NCI-H1105 (cell line): ENCODE results near the gene STK39.
"Not testable (repeated sequence)": the region's sequence is repeated elsewhere in the genome, so short reads cannot be mapped to it uniquely, and the experiment has no call there.

Experiments used
- DNase-seq: peaks from one replicate; lab custom pipeline; 2025; lab: John Stamatoyannopoulos, UW

The STK39 gene

DNA sequence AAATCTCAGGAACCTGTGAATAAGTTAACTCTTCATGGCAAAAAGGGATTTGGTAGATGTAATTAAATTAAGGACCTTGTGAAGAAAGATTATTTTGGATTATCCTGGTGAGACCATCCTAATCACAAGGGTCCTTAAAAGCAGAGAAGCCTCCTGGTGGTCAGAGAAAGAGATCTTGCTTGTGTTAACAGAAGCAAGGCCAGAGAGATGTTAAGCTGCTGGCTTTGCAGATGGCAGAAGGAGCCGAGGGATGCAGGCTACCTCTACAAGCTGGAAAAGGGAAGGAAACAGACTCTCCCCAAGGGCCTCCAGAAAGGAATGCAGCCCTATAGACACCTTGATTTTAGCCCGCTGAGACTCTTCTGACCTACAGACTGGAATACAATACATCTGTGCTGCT lies 197.0 kb downstream of the STK39 start:
- no peak for DNase-seq

DNA sequence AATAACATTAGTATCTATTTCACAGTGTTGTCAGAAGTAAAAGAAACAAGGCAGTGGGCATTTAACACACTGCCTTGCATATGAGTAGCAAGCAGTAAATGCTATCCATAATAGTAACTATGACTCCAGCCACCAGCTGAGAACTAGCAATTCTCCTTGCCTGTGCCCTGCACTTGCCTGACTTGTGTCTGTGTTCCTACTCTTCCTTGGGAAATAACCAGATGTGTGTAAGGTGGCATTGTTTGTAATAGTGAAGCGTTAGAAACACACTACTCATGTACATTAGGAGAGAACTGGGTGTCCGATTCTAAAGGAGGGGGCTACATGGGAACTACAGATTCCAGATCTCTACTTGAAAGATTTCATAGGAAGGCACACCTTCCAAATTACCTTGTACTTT lies 197.8 kb downstream of the STK39 start:
- DNase-seq = no peak

DNA sequence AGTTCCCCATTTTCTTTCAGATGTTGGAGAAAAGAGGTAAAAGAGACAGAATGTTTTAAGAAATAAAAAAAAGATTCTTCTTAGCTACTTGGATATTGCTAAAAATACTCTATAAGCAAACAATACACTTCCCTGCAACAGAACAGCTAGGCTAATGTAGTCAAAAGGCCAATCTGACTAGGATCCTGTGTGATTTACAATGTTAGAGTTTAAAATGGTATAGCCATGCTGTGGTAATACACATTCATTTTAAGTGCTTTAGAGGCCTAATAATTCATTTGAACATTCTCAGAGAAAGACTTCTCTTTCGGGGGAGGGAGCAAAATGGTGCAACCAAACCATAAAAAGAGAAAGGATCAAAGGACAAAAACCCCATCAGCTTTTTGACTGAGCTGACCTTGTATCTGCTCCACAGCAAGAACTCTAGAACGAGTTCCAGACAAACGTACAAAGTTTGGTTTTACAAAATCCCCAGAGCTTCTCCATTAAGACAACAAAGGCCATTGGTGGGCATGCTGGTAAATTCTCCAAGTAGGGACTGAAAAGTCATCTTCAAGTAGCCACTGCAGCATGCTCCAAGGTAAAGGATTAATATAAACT lies 200.2 kb downstream of the STK39 start:
- no peak for DNase-seq

DNA sequence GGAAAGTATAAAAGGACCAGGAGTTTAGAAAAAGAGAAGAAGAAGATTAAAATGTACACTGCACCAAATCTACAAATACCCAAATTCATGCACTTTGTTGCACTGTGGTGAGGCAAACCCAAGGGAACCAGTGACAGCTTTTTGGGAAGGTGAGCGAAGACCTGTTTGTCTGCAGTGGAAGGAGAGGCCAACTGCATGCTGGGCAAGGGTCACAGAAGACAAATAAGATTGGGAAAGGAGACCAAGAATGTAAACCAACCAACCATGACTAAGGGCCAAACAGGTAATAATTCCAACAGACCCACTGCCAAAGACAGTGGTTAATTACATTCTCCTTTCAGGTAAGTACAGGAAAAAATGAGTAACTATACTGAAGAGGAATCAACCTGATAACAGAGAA lies 202.8 kb downstream of the STK39 start:
- DNase-seq = no peak

DNA sequence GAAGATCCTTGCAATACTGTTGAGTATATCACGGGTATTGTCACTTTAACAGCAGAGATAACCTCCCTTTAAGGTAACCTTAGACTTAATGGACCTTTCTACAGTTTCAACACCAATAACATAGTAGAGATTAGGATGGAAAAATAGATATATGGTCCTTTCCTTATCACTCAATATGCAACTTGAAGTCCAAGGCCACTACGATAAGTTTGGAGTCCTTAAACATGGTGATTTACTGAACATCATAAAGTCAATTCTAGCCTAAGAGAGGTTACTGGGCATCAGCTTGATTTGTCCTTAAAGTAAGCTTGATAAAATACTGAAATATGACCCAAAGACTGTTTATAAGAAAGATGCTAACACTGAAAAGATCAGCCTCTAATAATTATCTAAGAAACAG lies 203.2 kb downstream of the STK39 start:
- no peak for DNase-seq

DNA sequence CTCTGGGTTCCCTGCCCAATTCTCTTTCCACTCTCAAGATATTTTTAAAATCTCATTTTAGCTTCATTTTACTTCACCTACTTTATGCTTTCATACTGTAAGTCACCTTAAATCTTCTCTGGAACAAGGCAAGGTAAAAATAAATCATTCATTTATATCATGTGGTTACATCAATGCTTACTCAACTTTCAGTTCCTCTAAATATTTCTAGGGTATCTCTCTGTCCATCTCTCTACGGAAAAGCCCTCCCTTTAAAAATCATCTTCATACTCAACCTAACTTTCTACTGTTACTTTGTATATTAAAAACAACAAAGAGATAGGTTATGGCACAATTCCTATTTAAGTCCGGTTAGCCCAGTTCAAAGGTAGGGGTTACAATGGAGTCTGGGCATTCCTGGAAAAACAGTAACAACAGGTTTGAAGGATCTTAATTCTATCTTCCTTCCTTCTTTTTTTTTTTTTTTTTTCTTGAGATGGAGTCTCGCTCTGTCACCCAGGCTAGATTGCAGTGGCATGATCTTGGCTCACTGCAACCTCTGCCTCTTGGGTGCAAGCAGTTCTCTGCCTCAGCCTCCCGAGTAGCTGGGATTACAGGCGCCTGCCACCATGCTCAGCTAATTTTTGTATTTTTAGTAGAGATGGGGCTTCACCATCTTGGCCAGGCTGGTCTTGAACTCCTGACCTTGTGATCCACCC lies 205.1 kb downstream of the STK39 start:
- not testable (repeated sequence) for DNase-seq

DNA sequence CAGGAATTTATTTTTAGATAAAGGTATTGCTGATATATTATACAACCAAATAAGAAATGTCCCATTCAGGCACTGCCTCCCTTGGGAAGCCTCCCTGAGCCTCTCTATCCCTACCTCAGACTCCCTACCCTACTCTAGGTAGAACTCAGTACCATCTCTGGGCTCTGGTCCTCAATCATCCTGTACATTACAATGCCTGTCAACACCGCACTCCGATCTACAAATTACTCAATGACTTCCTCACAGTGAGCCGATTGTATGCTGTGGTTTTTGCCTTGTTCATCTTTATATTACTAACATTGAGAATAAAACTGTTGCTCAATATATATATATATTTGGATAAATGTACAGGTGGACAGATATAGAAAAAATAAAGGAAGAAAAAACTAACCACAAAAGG lies 207.5 kb downstream of the STK39 start:
- DNase-seq = no peak

DNA sequence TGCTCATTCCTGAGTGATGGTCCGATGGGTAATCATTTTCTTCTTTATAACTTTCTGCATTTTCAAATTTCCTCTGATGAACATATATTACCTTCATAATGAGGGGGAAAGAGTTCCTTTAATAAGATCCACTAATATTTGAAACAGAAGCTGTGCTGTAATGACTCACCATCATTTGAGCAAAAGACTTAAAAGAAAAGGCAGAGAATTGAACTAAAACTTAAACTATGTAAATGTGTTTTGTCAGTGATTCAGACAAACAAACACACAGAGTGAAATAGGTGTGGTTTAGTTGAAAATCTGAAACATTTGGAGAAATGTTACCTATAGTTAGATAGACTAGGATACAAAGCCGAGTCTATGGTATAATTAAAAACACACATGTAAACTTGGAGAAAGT lies 209.6 kb downstream of the STK39 start:
- no peak for DNase-seq

DNA sequence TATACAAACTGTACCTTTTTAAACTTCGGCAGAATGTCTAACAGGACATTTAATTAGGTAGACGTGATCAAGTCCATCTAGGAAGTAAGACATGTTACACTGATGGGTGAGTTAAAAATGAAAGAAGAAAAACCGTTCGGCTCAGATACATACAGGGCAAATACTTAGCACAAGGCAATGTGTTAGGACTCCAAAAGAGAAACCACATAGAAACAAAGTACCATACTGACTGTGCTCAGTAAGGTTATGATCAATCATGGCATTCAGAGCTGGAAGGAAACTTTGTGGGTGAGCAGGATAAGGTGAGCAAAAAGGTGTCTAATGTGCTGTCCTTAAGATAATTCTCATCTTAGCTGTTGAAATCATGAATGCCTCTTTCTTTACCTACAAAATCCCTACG lies 211.9 kb downstream of the STK39 start:
- no peak for DNase-seq

DNA sequence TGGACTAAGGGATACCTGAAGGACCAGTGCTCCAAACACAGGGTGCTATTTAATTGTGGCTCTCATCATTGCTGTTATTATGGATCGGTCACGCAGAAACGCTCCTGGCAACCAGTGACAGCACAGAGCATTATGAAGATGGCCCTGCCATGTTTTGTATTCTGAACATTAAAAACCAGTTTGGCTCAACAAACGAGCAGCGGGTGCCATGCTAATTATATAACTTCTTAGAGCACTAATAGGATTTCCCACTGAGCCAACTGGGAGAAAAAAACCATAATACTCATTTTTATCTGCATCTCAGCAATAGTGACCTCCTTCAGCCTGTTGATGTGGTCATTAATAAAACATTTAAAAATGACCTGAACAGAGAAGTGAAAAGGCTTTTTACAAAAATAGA lies 212.8 kb downstream of the STK39 start:
- DNase-seq = peak; percentile 9

DNA sequence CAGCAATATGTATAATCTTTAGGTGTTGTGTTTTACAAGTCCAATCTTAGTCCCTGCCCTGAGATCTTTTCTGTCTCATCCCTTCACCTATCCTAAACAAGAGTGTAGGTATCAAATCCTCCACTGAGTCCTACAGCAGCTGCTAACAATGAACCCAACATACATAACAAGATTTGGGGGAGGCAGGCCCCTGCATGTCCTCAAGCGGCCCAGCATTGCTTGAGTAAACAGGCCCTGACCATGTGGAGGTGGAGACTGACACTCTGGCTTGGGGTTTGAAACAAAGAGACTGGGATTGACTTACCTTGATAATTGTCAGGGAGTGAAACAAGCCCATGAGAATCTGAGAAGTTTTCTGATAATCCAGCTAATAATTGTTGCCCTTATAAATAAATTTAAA lies 213.4 kb downstream of the STK39 start:
- DNase-seq = peak; percentile 40

DNA sequence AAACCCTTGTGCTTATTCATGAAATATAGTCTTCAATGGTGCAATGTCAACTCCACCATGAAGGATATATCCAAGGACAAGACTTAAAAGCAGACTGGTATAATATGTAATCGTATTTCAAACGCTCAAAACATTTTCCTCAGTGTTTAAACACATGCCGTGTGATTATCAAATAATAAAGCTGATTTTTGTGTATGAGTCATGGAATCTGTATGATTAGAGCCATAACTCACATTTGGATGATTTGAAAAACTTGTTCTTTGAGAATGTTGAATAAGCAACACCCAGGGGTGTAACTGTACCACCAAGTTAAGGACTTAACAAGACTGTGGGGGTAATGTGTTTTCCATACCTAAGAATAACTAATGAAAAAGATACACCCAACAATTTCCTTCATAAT lies 215.3 kb downstream of the STK39 start:
- no peak for DNase-seq

DNA sequence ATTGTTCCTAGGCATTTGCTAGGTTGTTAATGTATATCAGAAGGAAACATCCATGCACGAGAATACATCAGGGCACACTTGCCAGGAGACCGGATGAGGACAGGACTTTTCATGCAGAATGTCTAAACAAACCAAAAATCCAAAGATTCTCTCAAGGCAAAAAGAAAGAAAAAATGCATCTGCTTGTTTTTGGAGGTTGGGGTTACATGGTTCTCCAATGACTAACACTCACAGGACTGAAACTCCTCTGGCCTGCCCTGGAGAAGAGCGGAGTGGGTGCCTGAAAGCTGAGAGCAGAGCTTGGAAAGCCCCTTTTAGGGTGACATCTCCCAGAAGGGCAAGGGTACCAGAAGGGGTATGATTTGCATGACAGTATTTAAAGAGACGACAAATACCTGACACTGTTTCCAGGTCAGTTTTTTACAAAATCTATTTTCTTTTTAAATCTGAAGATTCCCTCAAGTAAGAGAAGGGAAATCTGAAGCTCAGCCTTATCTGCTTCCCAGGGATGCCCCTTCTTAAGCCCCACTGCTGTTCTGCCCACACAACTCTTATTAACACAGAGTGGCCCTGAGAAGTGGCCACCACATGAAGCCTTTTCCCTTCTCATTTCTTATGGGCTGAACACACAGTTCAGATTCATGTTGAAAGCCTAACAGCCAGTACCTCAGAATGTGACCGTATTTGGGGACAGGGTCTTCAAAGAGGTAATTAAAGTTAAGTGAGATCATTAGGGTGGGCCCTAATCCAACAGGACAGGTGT lies 216.4 kb downstream of the STK39 start:
- DNase-seq = no peak

DNA sequence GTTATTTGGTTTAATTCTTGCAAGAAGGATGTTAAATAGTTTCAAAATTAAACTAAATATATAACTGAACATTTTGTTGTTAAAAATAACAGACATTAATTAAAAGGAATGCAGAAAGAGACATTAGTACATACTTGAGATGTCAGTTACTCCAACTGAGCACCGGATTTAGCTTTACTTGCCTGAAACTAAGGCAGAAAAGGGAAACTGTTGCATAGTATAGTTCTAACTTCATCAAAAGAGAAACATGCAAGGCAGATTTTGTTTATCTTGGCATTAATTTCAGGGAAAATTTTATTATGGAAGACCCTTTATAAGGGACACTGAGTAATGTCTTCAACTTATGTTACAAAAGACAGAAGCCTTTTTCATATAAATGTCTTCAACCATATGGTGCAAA lies 218.3 kb downstream of the STK39 start:
- DNase-seq = no peak

DNA sequence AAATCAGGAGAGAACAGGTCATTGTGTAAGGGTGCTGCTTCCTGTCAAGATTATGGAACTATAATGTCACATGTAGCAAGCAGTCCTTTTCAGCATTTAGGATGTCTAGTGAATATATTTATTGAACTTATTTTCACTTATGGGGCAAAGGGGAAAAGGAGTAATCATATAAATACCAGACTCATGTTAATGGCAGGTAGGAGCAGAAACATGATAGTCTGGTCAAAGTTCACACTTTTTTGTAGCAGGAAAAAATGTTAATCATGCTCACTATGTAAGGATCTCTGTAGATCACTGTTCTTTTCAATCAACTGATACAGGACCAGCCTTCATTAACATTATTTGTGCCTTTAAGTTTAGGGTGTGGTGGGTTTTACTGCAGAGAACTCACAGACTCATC lies 219.0 kb downstream of the STK39 start:
- no peak for DNase-seq

DNA sequence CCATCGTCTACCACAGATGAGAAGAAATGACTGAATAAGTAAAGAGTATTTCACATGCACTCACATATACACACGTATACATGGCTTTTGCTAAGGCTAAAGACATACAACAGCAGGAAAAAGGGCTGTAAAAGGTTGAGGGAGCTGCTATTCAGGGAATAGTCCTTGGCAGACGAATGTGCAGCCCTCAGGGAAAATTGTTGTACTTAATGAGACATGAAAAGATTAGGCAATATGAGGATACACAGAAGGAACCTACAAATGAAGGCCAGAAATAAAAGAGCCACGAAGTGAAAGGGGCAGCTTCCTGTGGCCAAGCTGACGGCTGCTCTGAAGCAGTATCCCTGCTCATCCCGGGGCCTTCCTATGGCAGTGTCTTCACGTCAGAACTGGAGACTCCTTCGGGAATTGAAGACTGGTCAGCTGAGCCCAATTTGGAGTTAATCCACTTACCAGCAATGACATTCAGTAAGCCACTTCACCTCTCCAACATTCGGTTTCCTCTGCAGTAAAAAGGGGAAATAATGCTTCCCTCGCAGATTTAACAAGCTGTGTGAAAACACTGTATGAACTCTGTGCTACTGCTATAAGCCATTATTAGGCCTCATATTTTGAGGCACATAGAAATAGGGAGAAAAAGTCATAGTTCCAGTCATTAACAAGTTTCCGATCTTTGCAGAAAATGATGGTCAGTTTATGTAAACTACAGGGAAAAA lies 221.8 kb downstream of the STK39 start:
- DNase-seq = no peak

DNA sequence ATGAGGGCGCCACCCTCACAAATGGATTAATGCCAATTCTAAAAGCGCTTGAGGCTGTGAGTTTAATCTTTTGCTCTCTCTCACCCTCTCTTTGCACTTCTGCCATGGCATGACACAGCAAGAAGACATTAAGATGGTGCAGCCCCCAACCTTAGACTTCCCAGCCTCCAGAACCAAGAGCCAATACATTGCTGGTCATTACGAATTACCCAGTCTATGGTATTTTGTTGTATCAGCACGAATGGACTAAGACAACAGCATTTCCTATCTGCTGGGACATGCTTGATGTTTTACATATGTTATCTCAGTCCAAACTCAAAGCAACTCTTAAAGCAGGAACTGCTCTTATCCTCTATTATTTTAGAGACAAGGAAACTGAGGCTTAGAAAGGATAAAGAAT lies 222.9 kb downstream of the STK39 start:
- no peak for DNase-seq

DNA sequence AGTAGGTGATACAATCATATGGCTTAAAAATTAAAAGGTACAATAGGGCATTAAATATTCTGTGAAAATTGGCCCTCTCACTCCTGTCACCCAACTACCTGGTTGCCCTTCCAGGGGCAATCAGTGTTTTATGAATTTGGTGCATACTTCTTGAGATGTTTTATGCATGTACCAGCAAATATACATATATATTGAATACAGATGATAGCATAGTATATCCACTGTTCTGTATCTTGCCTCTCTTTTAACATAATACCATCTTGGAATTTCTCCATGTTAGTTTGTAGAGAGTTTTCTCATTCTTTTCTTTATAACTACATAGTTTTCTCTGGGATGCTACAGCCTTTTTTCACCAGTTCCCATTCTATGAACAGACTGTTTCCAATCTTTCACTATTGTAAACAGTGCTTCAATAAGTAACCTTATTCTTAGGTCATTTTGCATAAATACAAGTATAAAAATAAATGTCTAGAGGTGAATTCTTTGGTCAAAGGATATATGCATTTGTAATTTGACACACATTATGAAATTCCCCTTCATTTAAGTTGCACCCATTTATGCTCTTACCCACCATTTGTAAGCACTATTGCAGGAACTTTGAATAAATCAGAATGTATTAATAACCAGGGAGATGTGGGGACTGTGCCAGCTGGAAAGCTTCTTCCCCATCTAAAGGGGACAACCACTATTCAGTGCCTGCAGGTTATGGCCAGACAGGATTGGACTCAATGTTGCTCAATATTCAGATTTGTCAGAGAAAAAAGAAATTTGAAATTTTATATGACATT lies 225.4 kb downstream of the STK39 start:
- DNase-seq = no peak

DNA sequence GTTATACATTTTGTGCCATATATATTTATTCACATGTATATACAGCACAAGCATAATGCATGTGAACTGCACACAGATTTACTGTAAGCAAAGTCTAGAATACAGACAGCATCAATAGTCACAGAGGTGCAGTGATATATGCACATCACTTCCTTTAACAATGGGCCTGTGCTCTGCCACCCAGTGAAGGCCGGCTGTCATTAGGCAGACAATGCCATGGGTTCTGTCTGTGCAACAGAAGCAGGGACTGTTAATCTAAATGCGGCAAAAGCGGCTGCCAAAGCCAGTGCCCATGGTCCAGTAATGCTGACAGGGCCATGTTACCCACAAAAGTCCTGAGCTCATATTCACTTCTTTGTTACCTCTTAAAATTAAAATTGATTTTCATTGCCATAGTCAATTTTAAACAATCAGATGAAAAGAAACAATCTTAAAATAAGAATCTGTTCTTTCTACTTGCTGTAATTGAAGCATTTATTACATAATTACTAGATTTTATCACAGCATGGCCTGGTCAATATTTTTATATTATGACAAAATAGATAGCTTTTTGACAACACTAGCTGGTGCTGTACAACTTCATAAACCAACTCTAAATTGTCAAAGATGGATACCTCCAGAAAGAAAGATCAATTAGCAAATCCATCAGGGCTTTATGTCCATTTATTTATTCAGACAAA lies 232.0 kb downstream of the STK39 start:
- no peak for DNase-seq

DNA sequence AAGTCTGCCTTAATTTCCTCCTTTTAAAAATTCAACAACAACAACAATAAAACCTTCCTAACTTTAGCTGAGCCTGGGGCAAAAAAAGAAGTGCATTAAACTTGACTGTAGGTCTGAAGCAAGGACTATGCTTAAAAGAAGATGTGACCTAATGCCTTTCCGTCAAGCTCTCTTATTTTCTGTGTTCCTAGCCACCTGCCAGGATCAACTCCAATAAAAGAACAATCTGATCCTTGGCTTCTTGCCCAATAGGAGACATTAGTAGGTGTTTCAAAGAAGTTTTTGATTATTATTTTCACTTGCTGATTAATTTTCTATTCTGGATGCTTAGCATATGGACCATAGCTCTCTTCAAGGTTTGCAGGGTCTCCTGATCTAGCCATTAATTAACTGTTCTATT lies 237.5 kb downstream of the STK39 start:
- DNase-seq = peak; percentile 35

DNA sequence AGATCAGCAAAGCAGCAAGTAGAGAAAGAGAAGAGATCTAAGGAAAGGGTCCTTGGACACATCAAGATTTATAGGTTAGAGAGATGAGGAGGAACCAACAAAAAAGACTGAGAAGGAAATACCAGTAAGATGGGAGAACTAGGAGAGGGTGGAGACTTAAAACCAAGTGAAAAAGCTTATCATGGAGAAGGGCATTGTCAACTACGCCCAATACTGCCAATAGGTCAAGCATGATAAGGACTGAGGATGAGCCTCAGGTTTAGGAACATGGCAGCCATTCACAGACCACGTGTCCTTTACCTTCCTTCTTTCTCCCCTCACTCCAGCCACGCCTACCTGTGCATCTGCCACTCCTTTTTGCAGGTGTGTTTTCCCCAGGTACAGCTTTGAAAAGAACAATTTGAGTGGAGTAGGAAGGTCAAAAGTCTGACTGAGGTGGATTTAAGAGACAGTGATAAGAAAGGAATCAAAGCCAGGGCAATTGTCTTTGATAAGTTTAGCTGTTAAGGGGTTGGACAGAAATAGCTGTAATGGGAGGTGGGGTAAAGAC lies 238.7 kb downstream of the STK39 start:
- no peak for DNase-seq
